A549 (cell line): ENCODE data around the gene KAT6B. TPM values are rescaled to one million over a fixed set of nuclear protein-coding genes. Genes with fewer than 3 reads are reported as not detected.

Experiments used
- ATAC-seq, 2 experiments: fragments of 200-7000 bp in 1 of 2; fragments of >200 bp in 1 of 2; cut with Nextera tagmentation in 1 of 2; cut with Tn5 transposase in 1 of 2; 3 replicates each; pipeline versions ENCODE4 v1.8.0 to v1.9.1; 2018 to 2020; ENCODE audit warnings: mild to moderate bottlenecking in 1 of 2, moderate library complexity in 1 of 2
- CTCF ChIA-PET: fragments of 300-600 bp; sonication (Branson Sonifier 250); formaldehyde crosslinking; extraction: SDS; loops from one replicate; lab custom pipeline; 2021; ENCODE audit warnings: antibody characterized with exemption, inconsistent platforms; lab: Yijun Ruan, JAX
- POLR2A ChIA-PET: fragments of 350-600 bp; formaldehyde crosslinking; extraction: SDS; loops from one replicate; lab custom pipeline; 2021; ENCODE audit warnings: antibody characterized with exemption, inconsistent platforms; lab: Yijun Ruan, JAX
- DNase-seq, 2 experiments: peaks; one replicate each; pipeline versions ENCODE4 v3.0.0 to v3.0.0-alpha.2; 2011 to 2016; ENCODE audit warnings: low read depth in 1 of 2, low spot score in 1 of 2
- FAIRE-seq: peaks from 2 replicates; lab custom pipeline; 2011; peaks lifted over from hg19 to GRCh38; lab: Jason Lieb, UNC
- H3K27ac ChIP-seq, 2 experiments: fragments of >200 bp; sonication (Bioruptor Twin); formaldehyde crosslinking; 3 replicates each; pipeline ENCODE4 v1.5.1; 2016 to 2017
- H3K4me1 ChIP-seq: fragments of >200 bp; sonication (Bioruptor Twin); formaldehyde crosslinking; 3 replicates; pipeline ENCODE4 v1.6.1; 2016
- H3K4me2 ChIP-seq: fragments of >200 bp; sonication (Bioruptor Twin); formaldehyde crosslinking; 3 replicates; pipeline ENCODE4 v1.6.1; 2016
- H3K4me3 ChIP-seq: fragments of >200 bp; sonication (Bioruptor Twin); formaldehyde crosslinking; 3 replicates; pipeline ENCODE4 v1.5.1; 2016
- H3K9me3 ChIP-seq: fragments of >200 bp; sonication (Bioruptor Twin); formaldehyde crosslinking; 3 replicates; pipeline ENCODE4 v1.6.1; 2016
- ATOH8 ChIP-seq: fragments of 250-450 bp; sonication (Bioruptor Pico); IDR thresholded peaks from 2 replicates; pipeline ENCODE4 v1.5.0; 2020; ENCODE audit warnings: low read depth, mild to moderate bottlenecking, moderate library complexity
- BCL3 ChIP-seq: fragments of >200 bp; sonication (Bioruptor Twin); formaldehyde crosslinking; IDR thresholded peaks from 3 replicates; pipeline ENCODE4 v1.6.1; 2016
- EHF ChIP-seq: fragments of 250-450 bp; sonication (Bioruptor Pico); IDR thresholded peaks from 2 replicates; pipeline ENCODE4 v1.5.0; 2020; ENCODE audit warnings: mild to moderate bottlenecking
- FOSB ChIP-seq: fragments of 250-450 bp; sonication (Bioruptor Pico); IDR thresholded peaks from 2 replicates; pipeline ENCODE4 v1.5.0; 2020; ENCODE audit warnings: mild to moderate bottlenecking, moderate library complexity
- FOSL2 ChIP-seq, 2 experiments: fragments of 450-650 bp in 1 of 2; fragments of >200 bp in 1 of 2; sonication (Bioruptor Twin) in 1 of 2; formaldehyde crosslinking; IDR thresholded peaks; 2 replicates each; pipeline versions ENCODE4 v1.5.0 to v1.6.1; 2016 to 2020; ENCODE audit warnings: mild to moderate bottlenecking in 1 of 2, moderate library complexity in 1 of 2
- HES2 ChIP-seq: fragments of >200 bp; sonication (Bioruptor Twin); formaldehyde crosslinking; IDR thresholded peaks from 2 replicates; pipeline ENCODE4 v1.6.1; 2016
- HMGXB4 ChIP-seq: fragments of 250-450 bp; sonication (Bioruptor Pico); IDR thresholded peaks from 2 replicates; pipeline ENCODE4 v1.5.0; 2021; ENCODE audit warnings: mild to moderate bottlenecking, moderate library complexity, borderline replicate concordance
- JUN ChIP-seq, 2 experiments: fragments of >200 bp; sonication (Bioruptor Twin); formaldehyde crosslinking; IDR thresholded peaks; 2 replicates in 1 of 2; 3 replicates in 1 of 2; pipeline ENCODE4 v1.6.1; 2016 to 2017
- JUNB ChIP-seq: fragments of >200 bp; sonication (Bioruptor Twin); formaldehyde crosslinking; IDR thresholded peaks from 2 replicates; pipeline ENCODE4 v1.6.1; 2016
- MAZ ChIP-seq: fragments of 150-350 bp; IDR thresholded peaks from 2 replicates; pipeline ENCODE4 v1.6.1; 2014; ENCODE audit warnings: antibody characterized with exemption, low read depth, low read length, borderline replicate concordance
- MYC ChIP-seq: IDR thresholded peaks from 2 replicates; pipeline ENCODE4 v1.6.1; 2012; ENCODE audit warnings: mild to moderate bottlenecking, inconsistent platforms, low read length, improper control_type of control experiment, borderline replicate concordance
- NFE2L2 ChIP-seq: fragments of 150-350 bp; conservative IDR thresholded peaks from 2 replicates; pipeline ENCODE4 v1.6.1; 2014; ENCODE audit warnings: low read length
- NR3C1 ChIP-seq: fragments of >200 bp; sonication (Bioruptor Twin); formaldehyde crosslinking; IDR thresholded peaks from 3 replicates; pipeline ENCODE4 v1.6.1; 2017
- RAD21 ChIP-seq, 2 experiments: fragments of >200 bp in 1 of 2; sonication (Bioruptor Twin) in 1 of 2; formaldehyde crosslinking in 1 of 2; IDR thresholded peaks in 1 of 2; conservative IDR thresholded peaks in 1 of 2; 2 replicates in 1 of 2; 3 replicates in 1 of 2; pipeline ENCODE4 v1.6.1; 2012 to 2018; ENCODE audit warnings: inconsistent platforms in 1 of 2
- TFCP2L1 ChIP-seq: fragments of 250-450 bp; sonication (Bioruptor Pico); IDR thresholded peaks from 2 replicates; pipeline ENCODE4 v1.5.0; 2021; ENCODE audit warnings: mild to moderate bottlenecking
- ZC3H11A ChIP-seq: fragments of 450-650 bp; IDR thresholded peaks from 2 replicates; pipeline ENCODE4 v1.6.1; 2014; ENCODE audit warnings: antibody characterized with exemption, mild to moderate bottlenecking
- ZFP36 ChIP-seq: fragments of 450-650 bp; IDR thresholded peaks from 2 replicates; pipeline ENCODE4 v1.6.1; 2014; ENCODE audit warnings: borderline replicate concordance; ENCODE audit not compliant: partially characterized antibody
- WGBS: methylation state at CpG from one replicate; pipeline ENCODE4 v1.1.6; 2017; ENCODE audit errors: missing lambda C conversion rate; 5-methylcytosine and 5-hydroxymethylcytosine counted together
- polyA plus RNA-seq, 4 experiments: library from polyadenylated mRNA; depleted of rRNA in 3 of 4; stranded (reverse); fragments of >200 nt; fragmentation: RNase III in 1 of 4; extraction: RNeasy Plus Mini Kit Qiagen cat#74134 plus additional on column Dnase treatment in 1 of 4; gene quantifications; 2 replicates in 3 of 4; 3 replicates in 1 of 4; pipeline ENCODE4 v1.2.3, GENCODE V29; 2011 to 2017
- TF ChIP-seq, protein P1 (sequence below): IDR thresholded peaks from 2 replicates; pipeline ENCODE4 v1.6.1; 2012; ENCODE audit warnings: low read depth, borderline replicate concordance

Gene KAT6B
- polyA plus RNA-seq, 2 of the 4 experiments (the other 2 are of a cell fraction), result 5.6 to 5.7 TPM

DNA sequence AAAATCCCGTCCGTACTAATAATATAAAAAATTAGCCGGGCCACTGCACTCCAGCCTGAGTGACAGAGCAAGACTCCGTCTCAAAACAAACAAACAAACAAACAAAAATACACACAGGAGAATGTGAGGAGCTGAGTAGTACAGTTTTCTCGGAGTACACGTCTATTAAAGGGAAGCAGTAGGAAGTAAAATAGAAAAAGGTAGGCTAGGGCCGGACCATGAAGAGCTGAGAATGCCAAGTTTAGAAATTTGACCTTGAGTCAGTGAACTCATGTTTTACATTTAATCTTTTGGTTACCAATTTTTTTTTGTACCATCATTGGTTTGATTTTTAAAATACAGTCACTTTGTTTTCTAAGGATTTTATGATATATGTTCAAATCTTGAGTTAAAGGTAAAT lies 64.1 kb downstream of the KAT6B start:
- TF ChIP-seq HMGXB4 (CRISPR knock-in tag), result no peak
- DNase-seq, result no peak
- Histone ChIP-seq H3K4me1 (no peaks in the 10 kb centered on the region), H3K27ac (no peak overlapping the region), H3K4me2 (no peak overlapping the region), H3K4me3 (no peak overlapping the region), H3K9me3 (no peaks in the 10 kb centered on the region)
- ATAC-seq, result no peak
- 86% methylated on average over 7 of the region's 7 CpGs for WGBS
- FAIRE-seq, result no peak
- CTCF ChIA-PET, result interaction anchor here (0.6 to 1.5 kb wide), 3 partner anchors 12 to 647 kb away, joined by 3 to 5 read pairs (median 3); no protein-coding TSS in a partner anchor
- POLR2A ChIA-PET, result no interaction called here

GRCh38 chr10:74891053-74891452 lies 64.7 kb downstream of the KAT6B start:
- no peak for ATAC-seq
- WGBS, result 82% methylated on average over 2 of the region's 2 CpGs
- H3K27ac ChIP-seq, result no peak overlapping the region

DNA sequence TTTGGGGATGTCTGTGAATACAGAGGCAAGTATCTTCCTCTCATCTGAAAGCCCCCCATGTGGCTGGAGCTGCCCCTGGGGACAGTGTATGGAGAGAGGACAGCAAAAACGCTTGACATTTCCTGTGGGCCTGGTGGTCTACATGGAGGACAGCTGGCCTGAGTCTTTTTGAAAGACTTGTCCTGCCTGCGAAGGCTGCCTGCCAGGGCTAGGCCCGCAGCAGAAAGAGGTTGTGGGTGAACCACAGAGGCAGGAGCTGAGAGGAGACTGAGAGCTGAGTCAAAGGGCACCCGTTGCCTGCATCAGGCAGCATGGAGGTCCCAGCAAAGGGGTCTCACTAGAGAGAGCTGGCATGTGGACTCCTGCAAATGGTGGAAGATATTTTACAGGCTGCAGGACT lies 66.4 kb downstream of the KAT6B start:
- TF ChIP-seq JUN (IDR thresholded peaks at IDR 0.05) (no peak), ATOH8 (CRISPR knock-in tag) (no peak), NFE2L2 (no peak), EHF (CRISPR knock-in tag) (no peak), TFCP2L1 (CRISPR knock-in tag) (no peak), MAZ (no peak), ZFP36 (no peak), MYC (no peak)
- TF ChIP-seq, all 56 proteins: peak for 0
- FAIRE-seq (no peak), DNase-seq (no peak), ATAC-seq (no peak)
- no peak overlapping the region for H3K27ac ChIP-seq
- CTCF ChIA-PET, result interaction anchor here (0.7 to 1.1 kb wide), 5 partner anchors 11 to 240 kb away, joined by 3 to 5 read pairs (median 3); no protein-coding TSS in a partner anchor
- no peak overlapping the region for H3K4me3 ChIP-seq
- H3K4me2 ChIP-seq, result no peak overlapping the region
- POLR2A ChIA-PET, result no interaction called here
- 93% methylated on average over 4 of the region's 4 CpGs for WGBS
- peaks cover 11% of the 10 kb centered on the region for H3K4me1 ChIP-seq
- no peaks in the 10 kb centered on the region for H3K9me3 ChIP-seq

More at GRCh38 chr10:74891053-74891452, 64.7 kb downstream of the KAT6B start:
- no peak overlapping the region for H3K4me2 ChIP-seq
- TF ChIP-seq ZFP36 (no peak), RAD21 (conservative IDR thresholded peaks at IDR 0.05 in 1 of 2, IDR thresholded peaks at IDR 0.05 in 1 of 2) (no peak), ZC3H11A (no peak), JUNB (no peak), NR3C1 (no peak), FOSB (CRISPR knock-in tag) (no peak), MAZ (no peak), JUN (IDR thresholded peaks at IDR 0.05) (no peak), FOSL2 (IDR thresholded peaks at IDR 0.05) (no peak), FOSL2 (CRISPR knock-in tag; IDR thresholded peaks at IDR 0.05) (no peak), BCL3 (no peak), HES2 (no peak)
- TF ChIP-seq, protein P1, sequence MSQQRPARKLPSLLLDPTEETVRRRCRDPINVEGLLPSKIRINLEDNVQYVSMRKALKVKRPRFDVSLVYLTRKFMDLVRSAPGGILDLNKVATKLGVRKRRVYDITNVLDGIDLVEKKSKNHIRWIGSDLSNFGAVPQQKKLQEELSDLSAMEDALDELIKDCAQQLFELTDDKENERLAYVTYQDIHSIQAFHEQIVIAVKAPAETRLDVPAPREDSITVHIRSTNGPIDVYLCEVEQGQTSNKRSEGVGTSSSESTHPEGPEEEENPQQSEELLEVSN, result no peak
- DNase-seq (no peak), FAIRE-seq (no peak)
- ChIA-PET CTCF (interaction anchor here (1.5 kb wide), 1 partner anchor 647 kb away, joined by 5 read pairs; no protein-coding TSS in a partner anchor), POLR2A (no interaction called here)
- no peaks in the 10 kb centered on the region for H3K9me3 ChIP-seq
- no peak overlapping the region for H3K4me3 ChIP-seq
- H3K4me1 ChIP-seq, result no peaks in the 10 kb centered on the region
